A673 (cell line): ENCODE measurements around the gene MAPKAP1. TPM values are rescaled to one million over a fixed set of nuclear protein-coding genes. Genes with fewer than 3 reads are reported as not detected.

Experiments
- BruUV-seq: library from RNA; stranded (reverse); fragments of 400-500 nt; replicated peaks from 2 replicates; lab custom pipeline; 2021; lab: Mats Ljungman, UMichigan
- CTCF ChIA-PET: fragments of 300-600 bp; sonication (Branson Sonifier 250); formaldehyde crosslinking; loops from one replicate; lab custom pipeline; 2022; ENCODE audit warnings: antibody characterized with exemption; lab: Charles Lee
- POLR2A ChIA-PET: fragments of 300-600 bp; sonication (Branson Sonifier 250); formaldehyde crosslinking; loops from one replicate; lab custom pipeline; 2022; ENCODE audit warnings: antibody characterized with exemption; ENCODE audit not compliant: low non-redundant PET; lab: Charles Lee
- DNase-seq: peaks from one replicate; pipeline ENCODE4 v3.0.0-alpha.2; 2015; ENCODE audit warnings: low spot score
- H3K27ac ChIP-seq: fragments of 200-600 bp; sonication (generic); 2 replicates; pipeline ENCODE4 v1.5.1; 2016; ENCODE audit warnings: mixed run types, low read depth, mild to moderate bottlenecking, mixed read lengths, antibody characterized with exemption, low read length; ENCODE audit not compliant: poor library complexity, severe bottlenecking
- H3K27me3 ChIP-seq: fragments of 200-600 bp; sonication (generic); replicated peaks from 2 replicates; pipeline ENCODE4 v1.6.1; 2017; ENCODE audit warnings: mixed run types, low read depth, mild to moderate bottlenecking, mixed read lengths, antibody characterized with exemption, low read length; ENCODE audit not compliant: insufficient read depth, poor library complexity
- H3K36me3 ChIP-seq: fragments of 200-600 bp; sonication (generic); 2 replicates; pipeline ENCODE4 v1.6.1; 2016; ENCODE audit warnings: mixed run types, mild to moderate bottlenecking, mixed read lengths, antibody characterized with exemption, low read length; ENCODE audit not compliant: insufficient read depth, poor library complexity, severe bottlenecking
- H3K4me1 ChIP-seq: fragments of 200-600 bp; sonication (generic); 2 replicates; pipeline ENCODE4 v1.6.1; 2017; ENCODE audit warnings: mixed run types, mild to moderate bottlenecking, mixed read lengths, antibody characterized with exemption, low read length; ENCODE audit not compliant: insufficient read depth, poor library complexity, severe bottlenecking
- H3K4me3 ChIP-seq: fragments of 200-600 bp; sonication (generic); 2 replicates; pipeline ENCODE4 v1.5.1; 2016; ENCODE audit warnings: low read depth, mixed run types, mild to moderate bottlenecking, mixed read lengths, low read length; ENCODE audit not compliant: poor library complexity, severe bottlenecking
- H3K9me3 ChIP-seq: fragments of 200-600 bp; sonication (generic); 2 replicates; pipeline ENCODE4 v1.6.1; 2016; ENCODE audit warnings: mixed run types, low read depth, mild to moderate bottlenecking, mixed read lengths, antibody characterized with exemption, low read length; ENCODE audit not compliant: poor library complexity, severe bottlenecking
- EZH2 ChIP-seq: fragments of 200-600 bp; sonication (generic); IDR thresholded peaks from 2 replicates; pipeline ENCODE4 v1.6.1; 2017; ENCODE audit warnings: borderline replicate concordance, low read depth, mild to moderate bottlenecking, mixed read lengths, antibody characterized with exemption, low read length; ENCODE audit not compliant: poor library complexity, severe bottlenecking
- intact Hi-C: fragments of 100-400 bp; cut with micrococcal nuclease; formaldehyde crosslinking; loops from one replicate; pipeline ENCODE4 v1.10.0; 2022; ENCODE audit not compliant: unreplicated experiment
- total RNA-seq: library from RNA; stranded (reverse); gene quantifications from 2 replicates; pipeline ENCODE4 v1.2.3, GENCODE V29; 2021
- TF ChIP-seq, protein P1 (sequence below): fragments of 300-800, 200-600 bp; sonication (generic); conservative IDR thresholded peaks from 2 replicates; pipeline ENCODE4 v1.5.1; 2017; ENCODE audit warnings: low read depth, mild to moderate bottlenecking, antibody characterized with exemption, low read length, moderate library complexity, mixed read lengths

Gene MAPKAP1
- total RNA-seq, 1 experiment from 2014 or later, result 98.7 TPM

GRCh38 chr9:125679597-125680189 is 27.3 kb downstream of the MAPKAP1 start:
- no peaks in the 10 kb centered on the region for H3K36me3 ChIP-seq
- TF ChIP-seq, protein P1, sequence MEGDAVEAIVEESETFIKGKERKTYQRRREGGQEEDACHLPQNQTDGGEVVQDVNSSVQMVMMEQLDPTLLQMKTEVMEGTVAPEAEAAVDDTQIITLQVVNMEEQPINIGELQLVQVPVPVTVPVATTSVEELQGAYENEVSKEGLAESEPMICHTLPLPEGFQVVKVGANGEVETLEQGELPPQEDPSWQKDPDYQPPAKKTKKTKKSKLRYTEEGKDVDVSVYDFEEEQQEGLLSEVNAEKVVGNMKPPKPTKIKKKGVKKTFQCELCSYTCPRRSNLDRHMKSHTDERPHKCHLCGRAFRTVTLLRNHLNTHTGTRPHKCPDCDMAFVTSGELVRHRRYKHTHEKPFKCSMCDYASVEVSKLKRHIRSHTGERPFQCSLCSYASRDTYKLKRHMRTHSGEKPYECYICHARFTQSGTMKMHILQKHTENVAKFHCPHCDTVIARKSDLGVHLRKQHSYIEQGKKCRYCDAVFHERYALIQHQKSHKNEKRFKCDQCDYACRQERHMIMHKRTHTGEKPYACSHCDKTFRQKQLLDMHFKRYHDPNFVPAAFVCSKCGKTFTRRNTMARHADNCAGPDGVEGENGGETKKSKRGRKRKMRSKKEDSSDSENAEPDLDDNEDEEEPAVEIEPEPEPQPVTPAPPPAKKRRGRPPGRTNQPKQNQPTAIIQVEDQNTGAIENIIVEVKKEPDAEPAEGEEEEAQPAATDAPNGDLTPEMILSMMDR, result no peak
- TF ChIP-seq EZH2, result no peak
- DNase-seq, result no peak
- intact Hi-C loops, result no loop called here
- no TSS peak for BruUV-seq
- H3K27me3 ChIP-seq, result no peaks in the 10 kb centered on the region
- ChIA-PET CTCF (no interaction called here), POLR2A (no interaction called here)
- H3K4me3 ChIP-seq, result no peak overlapping the region
- H3K4me1 ChIP-seq, result peaks cover 9% of the 10 kb centered on the region
- no peak overlapping the region for H3K27ac ChIP-seq
- H3K9me3 ChIP-seq, result no peaks in the 10 kb centered on the region

DNA sequence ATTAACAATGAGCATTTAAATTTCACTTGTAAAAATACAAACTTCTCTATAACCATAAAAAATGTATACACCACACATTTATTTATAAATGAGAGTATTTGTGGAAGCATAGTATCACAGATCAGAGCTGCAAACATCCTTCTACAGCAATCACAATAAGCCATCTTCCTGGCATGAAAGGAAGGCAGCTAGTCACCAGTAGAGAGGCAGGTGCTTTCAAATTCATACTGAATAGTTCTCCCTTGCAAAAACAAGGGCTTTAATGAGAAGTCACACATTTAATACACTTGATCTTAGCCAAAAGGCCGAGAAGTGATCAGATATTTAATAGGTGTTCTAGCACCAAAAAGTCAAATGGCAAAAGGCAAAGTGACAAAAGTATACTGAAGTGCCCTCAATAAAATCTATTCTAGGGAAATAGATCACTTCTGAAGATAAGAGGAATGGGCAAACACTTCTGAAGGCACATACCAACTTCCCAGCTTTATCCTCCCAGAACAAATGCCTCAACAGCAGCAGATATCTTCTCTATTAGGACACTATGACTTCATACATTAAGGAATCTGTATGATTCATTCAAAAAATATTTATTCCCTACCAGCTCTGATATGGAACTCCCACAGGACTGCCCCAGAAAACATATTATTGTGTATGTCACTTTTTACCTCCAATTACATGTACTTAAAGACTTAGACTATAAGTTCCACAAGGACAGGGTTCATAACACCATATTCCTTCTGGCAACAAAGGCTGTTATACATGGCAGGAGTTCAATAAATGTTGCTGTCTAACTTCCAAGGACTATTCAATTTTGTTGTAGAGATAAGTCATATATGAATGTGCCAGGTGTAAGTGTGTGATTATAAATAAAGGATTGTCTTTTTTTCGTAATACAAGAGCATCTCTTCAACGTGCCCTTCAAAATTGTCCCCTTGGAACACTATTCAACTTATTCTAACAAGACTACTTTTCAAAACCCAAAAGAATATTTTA is 31.7 kb downstream of the MAPKAP1 start:
- H3K27me3 ChIP-seq, result no peaks in the 10 kb centered on the region
- DNase-seq, result peak; percentile 59
- POLR2A ChIA-PET, result no interaction called here

DNA sequence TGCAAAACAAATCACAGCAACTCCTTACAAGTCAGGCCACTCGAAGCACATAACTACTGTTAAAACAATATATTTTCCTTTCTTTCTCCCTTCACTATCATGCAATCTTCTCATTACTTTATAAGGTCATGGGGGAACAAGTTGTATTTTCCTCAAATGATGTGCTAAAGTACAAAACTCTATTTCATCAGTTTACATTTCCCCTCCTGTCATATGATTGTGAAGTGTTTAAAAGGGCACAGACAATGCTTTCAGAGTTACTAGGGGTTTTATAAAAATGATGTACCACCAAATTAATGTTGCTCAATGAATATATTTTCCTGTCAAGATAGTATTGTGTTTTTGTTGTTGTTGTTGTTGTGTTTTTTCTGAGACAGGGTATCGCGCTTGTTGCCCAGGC is 34.1 kb downstream of the MAPKAP1 start:
- intact Hi-C loops, result no loop called here
- POLR2A ChIA-PET, result no interaction called here
- CTCF ChIA-PET, result no interaction called here
- no TSS peak for BruUV-seq
- Histone ChIP-seq H3K27me3 (no peaks in the 10 kb centered on the region), H3K9me3 (no peaks in the 10 kb centered on the region), H3K36me3 (no peaks in the 10 kb centered on the region), H3K27ac (no peak overlapping the region), H3K4me3 (no peak overlapping the region), H3K4me1 (peaks cover 3% of the 10 kb centered on the region)
- DNase-seq, result no peak
- TF ChIP-seq, protein P1, result no peak
- TF ChIP-seq EZH2, result no peak

More for the DNA sequence above, 31.7 kb downstream of the MAPKAP1 start:
- CTCF ChIA-PET, result no interaction called here
- Histone ChIP-seq H3K4me1 (peaks cover 3% of the 10 kb centered on the region), H3K27ac (no peak overlapping the region), H3K4me3 (no peak overlapping the region), H3K9me3 (no peaks in the 10 kb centered on the region), H3K36me3 (no peaks in the 10 kb centered on the region)
- intact Hi-C loops, result no loop called here
- TSS peak; percentile 17 for BruUV-seq
- no peak for TF ChIP-seq EZH2
